Upper lobe of left lung (tissue), 6 donors: Measurements from ENCODE around the gene DLST. TPM values are rescaled to one million over a fixed set of nuclear protein-coding genes. Genes with fewer than 3 reads are reported as not detected.

ENCODE experiments used
- ATAC-seq, 2 donors: fragments of 200-7000 bp; cut with Tn5 transposase; one replicate each; pipeline ENCODE4 v1.9.1; 2022; ENCODE audit warnings: mild to moderate bottlenecking in 2 of 2, moderate library complexity in 2 of 2; ENCODE audit not compliant: low FRiP score in 2 of 2
- DNase-seq, 2 donors: peaks; one replicate each; pipeline ENCODE4 v3.0.0-alpha.2; 2019 to 2020
- H3K27ac ChIP-seq, 4 donors: fragments of 200-600 bp; sonication (generic); one replicate each; pipeline ENCODE4 v1.5.1; 2016 to 2019
- H3K27me3 ChIP-seq, 4 donors: fragments of 200-600 bp; sonication (generic); one replicate each; pipeline ENCODE4 v1.5.1; 2017 to 2019
- H3K36me3 ChIP-seq, 4 donors: fragments of 200-600 bp; sonication (generic); one replicate each; pipeline ENCODE4 v1.5.1; 2016 to 2019
- H3K4me1 ChIP-seq, 4 donors: fragments of 200-600 bp; sonication (generic); one replicate each; pipeline ENCODE4 v1.5.1; 2018 to 2019
- H3K4me3 ChIP-seq, 4 donors: fragments of 200-600 bp; sonication (generic); one replicate each; pipeline ENCODE4 v1.5.1; 2017 to 2019; ENCODE audit warnings: mild to moderate bottlenecking in 2 of 4, moderate library complexity in 1 of 4
- H3K9me3 ChIP-seq, 4 donors: fragments of 200-600 bp; sonication (generic); one replicate each; pipeline ENCODE4 v1.5.1; 2018 to 2019
- EP300 ChIP-seq, 4 donors: sonication (generic); formaldehyde crosslinking; IDR thresholded peaks; one replicate each; pipeline ENCODE4 v1.5.1; 2017; ENCODE audit warnings: antibody characterized with exemption in 4 of 4, control low read depth in 2 of 4
- POLR2A ChIP-seq, 4 donors: fragments of 450-650 bp; IDR thresholded peaks; one replicate each; pipeline ENCODE4 v1.5.1; 2016 to 2017; ENCODE audit warnings: antibody characterized with exemption in 4 of 4, mild to moderate bottlenecking in 2 of 4
- POLR2AphosphoS5 ChIP-seq, 2 donors: sonication (generic); formaldehyde crosslinking; IDR thresholded peaks; one replicate each; pipeline ENCODE4 v1.5.1; 2017; ENCODE audit warnings: antibody characterized with exemption in 2 of 2
- WGBS, 2 donors: methylation state at CpG; one replicate each; pipeline ENCODE4 v1.1.5; 2017 to 2018; 5-methylcytosine and 5-hydroxymethylcytosine counted together
- total RNA-seq, 6 donors: library from RNA; depleted of rRNA in 4 of 6; stranded (reverse); fragments of >200 nt in 4 of 6; gene quantifications; one replicate each; pipeline versions ENCODE4 v1.1.0 to v1.2.1, GENCODE V29; 2016 to 2021
- TF ChIP-seq, protein P1 (sequence below), 6 experiments: fragments of 450-650 bp in 4 of 6; fragments of 200-600 bp in 2 of 6; sonication (generic) in 2 of 6; IDR thresholded peaks; one replicate each; pipeline ENCODE4 v1.5.1; 2016 to 2019; ENCODE audit warnings: antibody characterized with exemption in 6 of 6
- donor health status: DM: no; HTN: no; CAD: no; lungs with moderate emphysema.
- donor health status: DM: no; HTN: yes; CAD: no; lungs with severe emphysema.

Gene DLST
- total RNA-seq, 6 donors from 2014 or later, result 81.0 to 95.3 (median 83.1) TPM

DNA sequence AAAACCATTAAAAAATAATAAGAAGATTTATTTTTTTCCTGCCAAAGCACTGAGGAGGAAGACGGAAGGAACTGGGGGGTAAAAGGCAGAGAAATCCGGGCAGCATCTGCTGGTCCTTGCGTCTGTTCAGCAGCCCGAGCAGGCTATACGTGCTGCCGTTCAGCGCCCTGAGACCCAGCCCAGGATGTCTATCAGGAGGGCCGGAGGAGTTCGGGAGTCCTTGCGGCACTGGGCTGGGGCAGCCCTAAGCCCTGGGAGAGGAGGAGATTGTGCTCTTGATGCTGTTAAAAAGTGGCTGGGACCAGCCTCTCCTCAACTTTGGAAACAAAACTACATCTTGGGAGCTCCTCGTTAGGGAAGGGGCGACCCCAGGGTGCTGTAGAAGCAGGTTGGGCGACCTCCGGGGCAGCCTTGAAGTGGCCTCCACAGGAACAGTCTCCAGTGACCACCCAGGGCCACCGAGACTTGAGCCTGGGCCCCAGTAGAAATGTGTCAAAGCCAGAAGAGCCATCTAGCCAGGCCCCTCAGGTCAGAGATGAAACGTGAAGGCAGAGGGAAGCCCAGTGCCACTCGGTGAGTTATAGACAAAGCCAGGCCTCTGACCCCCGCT, 59.3 kb downstream of the DLST start:
- TF ChIP-seq EP300 (IDR thresholded peaks at IDR 0.05) (no peak), POLR2A (IDR thresholded peaks at IDR 0.05) (no peak), POLR2AphosphoS5 (IDR thresholded peaks at IDR 0.05) (no peak)
- H3K36me3 ChIP-seq, result no peaks in the 10 kb centered on the region
- peak overlapping the region in 1 of 4 donors; percentile 29 for H3K4me3 ChIP-seq
- 87 to 88% methylated on average over 17 to 18 of the region's 18 CpGs for WGBS, 2 donors
- H3K4me1 ChIP-seq, result peaks cover 33 to 58% (median 43%) of the 10 kb centered on the region in 4 donors
- DNase-seq (no peak), ATAC-seq (no peak)
- H3K27me3 ChIP-seq, result no peaks in the 10 kb centered on the region
- H3K27ac ChIP-seq, result peak overlapping the region; percentile 86 to 92 (median 88)
- H3K9me3 ChIP-seq, result no peaks in the 10 kb centered on the region

DNA sequence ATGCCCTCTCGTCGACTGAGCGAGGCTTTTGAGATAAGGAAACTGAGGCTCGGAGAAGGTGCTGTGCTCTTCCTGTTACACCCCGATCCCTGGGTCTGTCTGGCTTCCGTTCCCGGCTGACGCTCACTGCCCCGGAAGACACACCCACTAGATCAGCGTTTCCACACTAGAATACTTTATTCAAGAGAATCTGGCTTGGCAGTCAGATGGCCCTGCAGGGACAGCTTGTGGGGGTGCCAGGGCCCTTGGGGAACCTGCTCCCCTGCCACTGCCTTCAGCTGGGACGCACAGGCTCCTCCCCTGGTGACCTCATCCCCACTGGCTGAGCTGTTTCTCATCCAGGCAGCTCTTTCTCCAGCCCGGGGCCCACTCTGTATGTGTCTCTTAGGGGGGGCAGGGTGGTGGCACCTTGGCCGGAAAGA, 60.0 kb downstream of the DLST start:
- no peaks in the 10 kb centered on the region for H3K36me3 ChIP-seq
- ATAC-seq, result peak; percentile 57 to 61
- H3K9me3 ChIP-seq, result no peaks in the 10 kb centered on the region
- H3K27ac ChIP-seq, result peak overlapping the region; percentile 86 to 92 (median 88)
- no peaks in the 10 kb centered on the region for H3K27me3 ChIP-seq
- DNase-seq, result peak in 1 of 2 donors; percentile 79
- WGBS, 2 donors, result 13 to 37% methylated on average over 9 to 13 of the region's 13 CpGs
- H3K4me3 ChIP-seq, result peak overlapping the region in 2 of 4 donors; percentile 19 to 29
- TF ChIP-seq POLR2AphosphoS5 (IDR thresholded peaks at IDR 0.05) (peak; percentile 17 to 18), EP300 (IDR thresholded peaks at IDR 0.05) (no peak), POLR2A (IDR thresholded peaks at IDR 0.05) (peak in 1 of 4 donors; percentile 74)
- peaks cover 39 to 64% (median 48%) of the 10 kb centered on the region in 4 donors for H3K4me1 ChIP-seq

DNA sequence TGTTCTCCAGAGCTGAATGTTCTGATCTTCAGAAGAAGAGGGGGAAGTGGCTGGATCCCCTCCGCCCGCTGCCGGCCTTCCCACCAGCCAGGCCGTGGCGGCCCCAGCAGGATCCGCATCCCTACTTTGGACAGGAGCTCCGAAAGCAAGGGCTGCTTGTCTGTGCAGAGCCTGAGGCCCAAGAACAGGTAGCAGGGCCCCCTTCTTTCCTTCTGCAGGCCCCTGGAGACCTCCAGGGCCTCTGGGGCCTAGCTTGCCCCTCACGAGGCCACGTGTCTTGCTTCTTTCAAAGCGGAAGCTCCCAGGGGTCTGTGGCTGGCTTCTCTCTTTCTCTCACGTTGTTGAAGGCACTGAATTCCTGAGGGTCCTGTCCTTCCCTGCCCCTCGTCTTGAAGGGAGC, 60.5 kb downstream of the DLST start:
- TF ChIP-seq, protein P1, sequence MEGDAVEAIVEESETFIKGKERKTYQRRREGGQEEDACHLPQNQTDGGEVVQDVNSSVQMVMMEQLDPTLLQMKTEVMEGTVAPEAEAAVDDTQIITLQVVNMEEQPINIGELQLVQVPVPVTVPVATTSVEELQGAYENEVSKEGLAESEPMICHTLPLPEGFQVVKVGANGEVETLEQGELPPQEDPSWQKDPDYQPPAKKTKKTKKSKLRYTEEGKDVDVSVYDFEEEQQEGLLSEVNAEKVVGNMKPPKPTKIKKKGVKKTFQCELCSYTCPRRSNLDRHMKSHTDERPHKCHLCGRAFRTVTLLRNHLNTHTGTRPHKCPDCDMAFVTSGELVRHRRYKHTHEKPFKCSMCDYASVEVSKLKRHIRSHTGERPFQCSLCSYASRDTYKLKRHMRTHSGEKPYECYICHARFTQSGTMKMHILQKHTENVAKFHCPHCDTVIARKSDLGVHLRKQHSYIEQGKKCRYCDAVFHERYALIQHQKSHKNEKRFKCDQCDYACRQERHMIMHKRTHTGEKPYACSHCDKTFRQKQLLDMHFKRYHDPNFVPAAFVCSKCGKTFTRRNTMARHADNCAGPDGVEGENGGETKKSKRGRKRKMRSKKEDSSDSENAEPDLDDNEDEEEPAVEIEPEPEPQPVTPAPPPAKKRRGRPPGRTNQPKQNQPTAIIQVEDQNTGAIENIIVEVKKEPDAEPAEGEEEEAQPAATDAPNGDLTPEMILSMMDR (IDR thresholded peaks at IDR 0.05), result no peak
- TF ChIP-seq EP300 (IDR thresholded peaks at IDR 0.05) (no peak), POLR2AphosphoS5 (IDR thresholded peaks at IDR 0.05) (no peak), POLR2A (IDR thresholded peaks at IDR 0.05) (no peak)
- 75 to 80% methylated on average over 12 of the region's 12 CpGs for WGBS, 2 donors
- Histone ChIP-seq H3K36me3 (no peaks in the 10 kb centered on the region), H3K9me3 (no peaks in the 10 kb centered on the region), H3K4me1 (peaks cover 40 to 66% (median 50%) of the 10 kb centered on the region in 4 donors), H3K4me3 (peak overlapping the region in 2 of 4 donors; percentile 19 to 29), H3K27me3 (no peaks in the 10 kb centered on the region), H3K27ac (peak overlapping the region; percentile 86 to 92 (median 88))
- DNase-seq (peak in 1 of 2 donors; percentile 74), ATAC-seq (no peak)

DNA sequence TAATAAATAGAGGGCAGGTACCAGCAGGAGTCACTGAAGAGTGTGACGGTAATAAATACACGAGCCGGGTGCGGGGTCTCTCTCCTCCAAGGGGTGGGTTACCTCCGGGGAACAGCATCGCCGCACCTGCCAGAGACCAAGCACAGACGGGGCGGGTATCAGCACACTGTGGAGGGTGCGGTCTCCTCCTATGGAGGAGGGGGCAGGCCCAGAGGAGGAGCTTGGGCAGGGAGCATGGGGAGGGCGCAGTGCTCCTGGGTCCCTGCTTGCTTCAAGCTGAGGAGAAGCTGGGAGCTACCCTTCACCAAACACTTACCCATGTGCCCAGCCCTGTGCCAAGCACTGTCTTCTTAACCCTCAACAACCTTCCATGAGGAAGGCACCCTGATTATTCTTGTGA, 60.9 kb downstream of the DLST start:
- peak overlapping the region; percentile 86 to 92 (median 88) for H3K27ac ChIP-seq
- WGBS, 2 donors, result 91 to 94% methylated on average over 11 of the region's 11 CpGs
- H3K9me3 ChIP-seq, result no peaks in the 10 kb centered on the region
- ATAC-seq (no peak), DNase-seq (no peak)
- H3K27me3 ChIP-seq, result no peaks in the 10 kb centered on the region
- H3K4me1 ChIP-seq, result peaks cover 40 to 66% (median 50%) of the 10 kb centered on the region in 4 donors
- peak overlapping the region in 1 of 4 donors; percentile 19 for H3K4me3 ChIP-seq
- no peaks in the 10 kb centered on the region for H3K36me3 ChIP-seq
- TF ChIP-seq EP300 (IDR thresholded peaks at IDR 0.05) (no peak), POLR2AphosphoS5 (IDR thresholded peaks at IDR 0.05) (no peak), POLR2A (IDR thresholded peaks at IDR 0.05) (no peak)
- TF ChIP-seq, protein P1 (IDR thresholded peaks at IDR 0.05), result no peak

DNA sequence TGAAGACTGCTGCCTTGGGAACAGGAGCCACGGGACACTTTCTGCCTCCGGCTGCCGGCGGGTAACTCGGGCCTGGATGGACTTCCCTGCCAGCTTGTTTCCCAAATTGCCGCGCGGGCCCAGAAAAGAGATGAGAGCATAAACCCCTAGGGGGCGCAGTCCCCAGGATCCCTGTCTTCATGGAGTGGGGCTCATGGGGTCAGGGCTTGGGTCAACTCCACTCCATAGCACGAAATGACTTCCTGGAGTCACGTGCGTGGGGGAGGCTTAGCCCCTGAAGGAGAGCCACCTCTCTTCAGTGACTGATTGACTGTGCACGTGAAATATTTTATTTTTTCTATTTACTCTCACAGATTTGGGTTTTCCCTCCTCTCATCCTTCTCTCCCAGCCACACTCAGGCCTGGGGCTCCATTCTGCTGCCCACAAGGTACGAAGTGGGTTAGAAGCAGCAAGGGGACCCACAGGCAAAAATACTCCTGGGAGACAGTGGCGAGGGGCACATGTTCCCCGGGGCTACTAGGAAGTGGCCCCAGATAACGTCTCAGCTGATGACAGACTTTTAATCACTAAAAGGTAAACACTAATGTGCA, 63.6 kb downstream of the DLST start:
- Histone ChIP-seq H3K9me3 (no peaks in the 10 kb centered on the region), H3K27me3 (no peaks in the 10 kb centered on the region), H3K27ac (no peak overlapping the region), H3K4me1 (peaks cover 34 to 49% (median 38%) of the 10 kb centered on the region in 4 donors), H3K36me3 (no peaks in the 10 kb centered on the region), H3K4me3 (no peak overlapping the region)
- 53 to 72% methylated on average over 16 to 17 of the region's 17 CpGs for WGBS, 2 donors
- TF ChIP-seq, protein P1 (IDR thresholded peaks at IDR 0.05), result peak in 5 of 6 experiments; percentile 16 to 41 (median 23)
- no peak for TF ChIP-seq POLR2AphosphoS5 (IDR thresholded peaks at IDR 0.05)
- ATAC-seq (peak in 1 of 2 donors; percentile 55), DNase-seq (peak in 1 of 2 donors; percentile 43)
